Peyer's patch (tissue), 4 donors: ENCODE results near the gene LEKR1.

Source experiments
- CTCF ChIP-seq, 6 experiments: fragments of 450-650 bp in 4 of 6; fragments of 200-600 bp in 2 of 6; sonication (generic) in 1 of 6; IDR thresholded peaks; one replicate each; pipeline ENCODE4 v1.5.1; 2017 to 2019; ENCODE audit warnings: antibody characterized with exemption in 6 of 6, mild to moderate bottlenecking in 3 of 6, moderate library complexity in 1 of 6
- POLR2A ChIP-seq, 2 donors: fragments of 450-650 bp; IDR thresholded peaks; one replicate each; pipeline ENCODE4 v1.5.1; 2017; ENCODE audit warnings: antibody characterized with exemption in 2 of 2, mild to moderate bottlenecking in 2 of 2, moderate library complexity in 2 of 2

DNA sequence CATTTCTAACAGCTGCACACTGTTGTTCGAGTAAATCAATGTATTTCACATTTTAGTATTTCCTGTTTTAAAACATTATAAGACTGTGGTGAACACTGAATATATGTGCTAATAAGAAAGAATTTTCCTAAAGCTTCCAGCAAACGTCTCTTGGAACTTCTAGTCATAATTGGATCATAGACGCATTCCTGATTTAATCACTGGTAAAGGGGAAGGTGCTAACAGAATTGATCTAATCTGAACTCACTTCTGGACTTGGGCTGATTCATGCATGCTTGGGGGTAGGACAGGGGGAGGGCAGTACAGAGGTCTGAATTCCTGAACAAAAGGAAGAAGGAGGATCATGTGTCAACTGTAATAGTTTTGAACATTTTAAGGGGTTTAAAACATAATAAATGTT is 7.3 kb upstream of the LEKR1 start:
- TF ChIP-seq CTCF (IDR thresholded peaks at IDR 0.05): no peak
- no peak for TF ChIP-seq POLR2A (IDR thresholded peaks at IDR 0.05)
